NCI-H1417 treated with DMSO at 0.1 percent for 48 hours (cell line): ENCODE measurements around the gene CAST.

Experiments
- DNase-seq: peaks from one replicate; lab custom pipeline; 2025; lab: John Stamatoyannopoulos, UW

Gene CAST

GRCh38 chr5:96642281-96642640 is 19.9 kb upstream of the CAST start:
- no peak for DNase-seq

GRCh38 chr5:96645091-96645490 is 17.1 kb upstream of the CAST start:
- no peak for DNase-seq

- no peak for DNase-seq
These were observed 14.2 kb upstream of the CAST start for GRCh38 chr5:96648023-96648422.

GRCh38 chr5:96648593-96648992 is 13.6 kb upstream of the CAST start:
- DNase-seq = no peak

- DNase-seq = no peak
These were observed 12.9 kb upstream of the CAST start for GRCh38 chr5:96649251-96649662.

- DNase-seq = no peak
These were observed 12.3 kb upstream of the CAST start for GRCh38 chr5:96649681-96650540.

- no peak for DNase-seq
These were observed 11.1 kb upstream of the CAST start for GRCh38 chr5:96651047-96651446.

- DNase-seq = peak; percentile 21
These were observed 10.0 kb upstream of the CAST start for GRCh38 chr5:96651948-96652753.

GRCh38 chr5:96652769-96653454 is 9.3 kb upstream of the CAST start:
- no peak for DNase-seq

- DNase-seq = no peak
These were observed 8.0 kb upstream of the CAST start for GRCh38 chr5:96654209-96654608.

- no peak for DNase-seq
These were observed 7.1 kb upstream of the CAST start for GRCh38 chr5:96655085-96655484.

GRCh38 chr5:96655506-96655905 is 6.7 kb upstream of the CAST start:
- DNase-seq = no peak

- DNase-seq = no peak
These were observed 5.1 kb upstream of the CAST start for GRCh38 chr5:96657068-96657467.

GRCh38 chr5:96658272-96658671 is 3.9 kb upstream of the CAST start:
- no peak for DNase-seq

GRCh38 chr5:96659170-96659569 is 3.0 kb upstream of the CAST start:
- no peak for DNase-seq

- DNase-seq = no peak
These were observed 963 bp upstream of the CAST start for GRCh38 chr5:96660971-96661854.

GRCh38 chr5:96662725-96663518 is 746 bp downstream of the CAST start:
- DNase-seq = peak; percentile 79

GRCh38 chr5:96663608-96664007 is 1.4 kb downstream of the CAST start:
- DNase-seq = no peak

GRCh38 chr5:96664669-96665068 is 2.5 kb downstream of the CAST start:
- no peak for DNase-seq

- DNase-seq = no peak
These were observed 6.5 kb downstream of the CAST start for GRCh38 chr5:96668725-96669124.

GRCh38 chr5:96669909-96670308 is 7.7 kb downstream of the CAST start:
- no peak for DNase-seq
